Heart right ventricle (tissue), 16 donors: ENCODE data around the gene GBP2. TPM values are rescaled to one million over a fixed set of nuclear protein-coding genes. Genes with fewer than 3 reads are reported as not detected.

Experiments used
- ATAC-seq, 8 donors: fragments of 200-7000 bp; cut with Tn5 transposase; one replicate each; pipeline ENCODE4 v1.9.1; 2020; ENCODE audit warnings: mild to moderate bottlenecking in 8 of 8, moderate library complexity in 8 of 8, moderate number of reproducible peaks in 1 of 8
- DNase-seq, 2 donors: peaks; one replicate each; pipeline ENCODE4 v3.0.0-alpha.2; 2020
- H3K27ac ChIP-seq, 10 donors: fragments of 200-600 bp; sonication (generic) in 2 of 10; one replicate each; pipeline versions ENCODE4 v1.5.0 to v1.8.0; 2020 to 2022; ENCODE audit warnings: mild to moderate bottlenecking in 3 of 10
- H3K27me3 ChIP-seq, 7 donors: fragments of 200-600 bp; one replicate each; pipeline ENCODE4 v1.8.0; 2021 to 2022; ENCODE audit warnings: mild to moderate bottlenecking in 2 of 7
- H3K36me3 ChIP-seq, 9 donors: fragments of 200-600 bp; sonication (generic) in 1 of 9; one replicate each; pipeline versions ENCODE4 v1.5.0 to v1.8.0; 2020 to 2022; ENCODE audit warnings: mild to moderate bottlenecking in 2 of 9
- H3K4me1 ChIP-seq, 9 donors: fragments of 200-600 bp; sonication (generic) in 1 of 9; one replicate each; pipeline versions ENCODE4 v1.5.0 to v1.8.0; 2020 to 2022; ENCODE audit warnings: mild to moderate bottlenecking in 4 of 9
- H3K4me3 ChIP-seq, 10 donors: fragments of 200-600 bp; sonication (generic) in 2 of 10; one replicate each; pipeline versions ENCODE4 v1.5.0 to v1.8.0; 2020 to 2022; ENCODE audit warnings: mild to moderate bottlenecking in 7 of 10, moderate library complexity in 2 of 10
- H3K9me3 ChIP-seq, 11 donors: fragments of 200-600 bp in 10 of 11; sonication (generic) in 2 of 11; one replicate each; pipeline versions ENCODE4 v1.5.0 to v1.8.0; 2013 to 2022; ENCODE audit warnings: mild to moderate bottlenecking in 2 of 11, control low read depth in 1 of 11, moderate library complexity in 1 of 11
- CTCF ChIP-seq, 9 donors: fragments of 200-600 bp; sonication (generic) in 2 of 9; IDR thresholded peaks; one replicate each; pipeline versions ENCODE4 v1.5.0 to v1.8.0; 2021 to 2022; ENCODE audit warnings: antibody characterized with exemption in 9 of 9, mild to moderate bottlenecking in 5 of 9, moderate library complexity in 1 of 9
- WGBS, 2 donors: extraction: QIAGEN DNeasy Blood & Tissue Kit; methylation state at CpG; one replicate each; pipeline ENCODE4 v1.1.7; 2013; ENCODE audit warnings: inconsistent platforms in 1 of 2; 5-methylcytosine and 5-hydroxymethylcytosine counted together
- intact Hi-C, 10 donors: fragments of 100-400 bp; cut with DNase I; formaldehyde crosslinking; loops; one replicate each; pipeline versions ENCODE4 v1.11.1 to v1.14.2; 2022
- long read RNA-seq, 3 donors: library from polyadenylated mRNA; unstranded; transcript quantifications; one replicate each; pipeline ENCODE4 v2.0.0, GENCODE V29; 2020 to 2021
- polyA plus RNA-seq, 2 donors: library from polyadenylated mRNA; stranded (reverse); fragments of 200-250 nt; gene quantifications; one replicate each; pipeline ENCODE4 v1.2.3, GENCODE V29; 2013
- total RNA-seq, 10 donors: library from RNA; stranded (reverse); fragmentation: NEBNext Ultra II Directional in 3 of 10; extraction: Animal tissue kit (Norgen Biotek cat#: 25700) in 3 of 10; gene quantifications; one replicate each; pipeline versions ENCODE4 v1.2.1 to v1.2.4, GENCODE V29; 2021 to 2023
- donor health status: Arrhythmogenic right ventricular cardiomyopathy.
- donor health status: ischemic (EF 13 %, LVEDD 7.1; RV severe dilation, severe dysfunction).
- donor health status: healthy with polysubstance abuse.
- donor health status: DM: no; HTN: yes; CAD: no.
- donor health status: DM: no; HTN: no; CAD: no.
- donor health status: ischemic (EF 25% LVEDD 6.9; RV normal size, moderate dysfunction).
- donor health status: ischemic (EF 25% LVEDD 5.7; RV mildly dilated, moderate dysfunction).
- donor health status: healthy.
- donor health status: DM: yes; HTN: yes; CAD: no.
- donor health status: Ischemic cardiomyopathy.
- donor health status: ischemic (EF 35%, LVEDD 5.7; RV mildly dilated, moderate dysfunction).
- donor health status: nonischemic (EF 11% LVEDD 7.7; RV severe dilation, severe dysfunction).
- donor health status: DM: yes; HTN: yes; CAD: no.
- donor health status: PGD.
- donor health status: ischemic (EF 29% LVEDD 5.4; RV normal size, mild dysfunction).
- donor health status: nonischemic (EF 23%, LVEDD 6.1; RV moderate dilation, normal function).

The GBP2 gene
- total RNA-seq (10 to 100 TPM in 4 of 10 donors, 1 to 10 TPM in 6; 6.0 to 67.3 (median 9.1) TPM), polyA plus RNA-seq (10 to 100 TPM; 12.6 to 51.7 TPM)
- long read RNA-seq, donor 1, transcript GBP2-201 (11 exons, 2,220 nt): major isoform, 17 of 20 reads
- long read RNA-seq, donor 1, partial matches to known transcripts: 1 of 20 reads
- long read RNA-seq, donor 1, other reads (novel, unspliced or antisense): 2 of 20 reads
- long read RNA-seq, donor 2, transcript GBP2-201 (11 exons, 2,220 nt): major isoform, 12 of 18 reads
- long read RNA-seq, donor 2, partial matches to known transcripts: 3 of 18 reads
- long read RNA-seq, donor 2, other reads (novel, unspliced or antisense): 3 of 18 reads
- long read RNA-seq, donor 3, transcript GBP2-201 (11 exons, 2,220 nt): major isoform, 11 of 21 reads
- long read RNA-seq, donor 3, partial matches to known transcripts: 4 of 21 reads
- long read RNA-seq, donor 3, other reads (novel, unspliced or antisense): 6 of 21 reads

- peak within 1 kb of the TSS; percentile 29 to 59 (median 52) for H3K4me3 ChIP-seq
- H3K36me3 ChIP-seq: peaks cover 0 to 14% (median 0%) of the 10 kb centered on the region in 9 donors
- H3K27me3 ChIP-seq: no peaks in the 10 kb centered on the region
- intact Hi-C loops: no loop called here
- no peak for DNase-seq
- H3K9me3 ChIP-seq: no peaks in the 10 kb centered on the region
- peak; percentile 59 to 93 (median 84) for ATAC-seq
- H3K4me1 ChIP-seq: peaks cover 0 to 68% (median 35%) of the 10 kb centered on the region in 9 donors
- H3K27ac ChIP-seq: peak within 1 kb of the TSS; percentile 37 to 92 (median 70)
- WGBS, 2 donors: 17 to 38% methylated on average over 6 of the region's 6 CpGs
- TF ChIP-seq CTCF (IDR thresholded peaks at IDR 0.05): no peak
These were observed at the start of gene GBP2 for GRCh38 chr1:89125913-89126580. Gene GBP2 (minus strand): TSS chr1:89126114. CDS start chr1:89121966, 4,148 bp downstream.

GRCh38 chr1:89174491-89174890 is 48.6 kb upstream of the GBP2 start:
- ATAC-seq: no peak
- no peaks in the 10 kb centered on the region for H3K36me3 ChIP-seq
- intact Hi-C loops: no loop called here
- H3K4me3 ChIP-seq: no peak overlapping the region
- no peaks in the 10 kb centered on the region for H3K9me3 ChIP-seq
- DNase-seq: no peak
- no peaks in the 10 kb centered on the region for H3K27me3 ChIP-seq
- WGBS, 2 donors: 86 to 92% methylated on average over 3 of the region's 3 CpGs
- TF ChIP-seq CTCF (IDR thresholded peaks at IDR 0.05): no peak
- no peaks in the 10 kb centered on the region for H3K4me1 ChIP-seq
- no peak overlapping the region for H3K27ac ChIP-seq

- no peak for TF ChIP-seq CTCF (IDR thresholded peaks at IDR 0.05)
- WGBS, 2 donors: 97% methylated on average over 4 of the region's 4 CpGs
These were observed 46.7 kb upstream of the GBP2 start for GRCh38 chr1:89172468-89173143.

GRCh38 chr1:89171067-89171438 is 45.1 kb upstream of the GBP2 start:
- no peaks in the 10 kb centered on the region for H3K9me3 ChIP-seq
- intact Hi-C loops: no loop called here
- H3K4me1 ChIP-seq: no peaks in the 10 kb centered on the region
- no peaks in the 10 kb centered on the region for H3K27me3 ChIP-seq
- H3K4me3 ChIP-seq: no peak overlapping the region
- TF ChIP-seq CTCF (IDR thresholded peaks at IDR 0.05): no peak
- no peak for DNase-seq
- H3K36me3 ChIP-seq: no peaks in the 10 kb centered on the region
- no peak for ATAC-seq
- H3K27ac ChIP-seq: no peak overlapping the region

More at GRCh38 chr1:89172468-89173143, 46.7 kb upstream of the GBP2 start:
- no peak for ATAC-seq
- DNase-seq: no peak
- Histone ChIP-seq H3K4me1 (no peaks in the 10 kb centered on the region), H3K9me3 (no peaks in the 10 kb centered on the region), H3K27me3 (no peaks in the 10 kb centered on the region), H3K27ac (no peak overlapping the region), H3K36me3 (no peaks in the 10 kb centered on the region), H3K4me3 (no peak overlapping the region)
- intact Hi-C loops: no loop called here
